Chondrocyte (in vitro differentiated cells): Measurements from ENCODE around the gene NSD1. TPM values are rescaled to one million over a fixed set of nuclear protein-coding genes. Genes with fewer than 3 reads are reported as not detected.

ENCODE experiments used
- DNase-seq: peaks from one replicate; pipeline ENCODE4 v3.0.0; 2021; ENCODE audit warnings: mixed read lengths, low spot score
- H3K27ac Mint-ChIP-seq: one replicate; pipeline ENCODE4 v1.8.0; 2021; ENCODE audit warnings: mild to moderate bottlenecking, moderate library complexity, mixed read lengths; ENCODE audit not compliant: unreplicated experiment
- H3K27me3 Mint-ChIP-seq: 2 replicates; pipeline ENCODE4 v1.8.0; 2021; ENCODE audit warnings: low read depth, mixed read lengths
- H3K36me3 Mint-ChIP-seq: 2 replicates; pipeline ENCODE4 v1.8.0; 2021; ENCODE audit warnings: low read depth, mixed read lengths
- H3K4me1 Mint-ChIP-seq: 2 replicates; pipeline ENCODE4 v1.8.0; 2021; ENCODE audit warnings: low read depth, mild to moderate bottlenecking, mixed read lengths
- H3K4me3 Mint-ChIP-seq: one replicate; pipeline ENCODE4 v1.8.0; 2021; ENCODE audit warnings: mild to moderate bottlenecking, moderate library complexity, mixed read lengths; ENCODE audit not compliant: unreplicated experiment
- H3K9me3 Mint-ChIP-seq: 2 replicates; pipeline ENCODE4 v1.8.0; 2021; ENCODE audit warnings: low read depth, mixed read lengths
- CTCF ChIP-seq: fragments of 200-600 bp; sonication (generic); IDR thresholded peaks from 2 replicates; pipeline ENCODE4 v1.5.0; 2021; ENCODE audit warnings: antibody characterized with exemption, mild to moderate bottlenecking, moderate library complexity
- total RNA-seq: library from RNA; stranded (reverse); gene quantifications from 3 replicates; pipeline ENCODE4 v1.2.1, GENCODE V29; 2021

The NSD1 gene
- total RNA-seq, 1 donor from 2014 or later: 67.3 TPM

- TF ChIP-seq CTCF: no peak
- peaks cover 23% of the 10 kb centered on the region for H3K4me1 Mint-ChIP-seq
- peak overlapping the region; percentile 54 for H3K4me3 Mint-ChIP-seq
- H3K27ac Mint-ChIP-seq: peak overlapping the region; percentile 22
- H3K9me3 Mint-ChIP-seq: no peaks in the 10 kb centered on the region
- DNase-seq: peak; percentile 89
- no peaks in the 10 kb centered on the region for H3K27me3 Mint-ChIP-seq
- no peaks in the 10 kb centered on the region for H3K36me3 Mint-ChIP-seq
Observed at GRCh38 chr5:177312649-177313181, 179.1 kb downstream of the NSD1 start.

GRCh38 chr5:177313561-177314259 is 180.1 kb downstream of the NSD1 start:
- no peak for DNase-seq
- no peak for TF ChIP-seq CTCF
- Mint-ChIP-seq H3K9me3 (no peaks in the 10 kb centered on the region), H3K4me1 (peaks cover 23% of the 10 kb centered on the region), H3K4me3 (no peak overlapping the region), H3K27ac (no peak overlapping the region), H3K27me3 (no peaks in the 10 kb centered on the region), H3K36me3 (no peaks in the 10 kb centered on the region)

DNA sequence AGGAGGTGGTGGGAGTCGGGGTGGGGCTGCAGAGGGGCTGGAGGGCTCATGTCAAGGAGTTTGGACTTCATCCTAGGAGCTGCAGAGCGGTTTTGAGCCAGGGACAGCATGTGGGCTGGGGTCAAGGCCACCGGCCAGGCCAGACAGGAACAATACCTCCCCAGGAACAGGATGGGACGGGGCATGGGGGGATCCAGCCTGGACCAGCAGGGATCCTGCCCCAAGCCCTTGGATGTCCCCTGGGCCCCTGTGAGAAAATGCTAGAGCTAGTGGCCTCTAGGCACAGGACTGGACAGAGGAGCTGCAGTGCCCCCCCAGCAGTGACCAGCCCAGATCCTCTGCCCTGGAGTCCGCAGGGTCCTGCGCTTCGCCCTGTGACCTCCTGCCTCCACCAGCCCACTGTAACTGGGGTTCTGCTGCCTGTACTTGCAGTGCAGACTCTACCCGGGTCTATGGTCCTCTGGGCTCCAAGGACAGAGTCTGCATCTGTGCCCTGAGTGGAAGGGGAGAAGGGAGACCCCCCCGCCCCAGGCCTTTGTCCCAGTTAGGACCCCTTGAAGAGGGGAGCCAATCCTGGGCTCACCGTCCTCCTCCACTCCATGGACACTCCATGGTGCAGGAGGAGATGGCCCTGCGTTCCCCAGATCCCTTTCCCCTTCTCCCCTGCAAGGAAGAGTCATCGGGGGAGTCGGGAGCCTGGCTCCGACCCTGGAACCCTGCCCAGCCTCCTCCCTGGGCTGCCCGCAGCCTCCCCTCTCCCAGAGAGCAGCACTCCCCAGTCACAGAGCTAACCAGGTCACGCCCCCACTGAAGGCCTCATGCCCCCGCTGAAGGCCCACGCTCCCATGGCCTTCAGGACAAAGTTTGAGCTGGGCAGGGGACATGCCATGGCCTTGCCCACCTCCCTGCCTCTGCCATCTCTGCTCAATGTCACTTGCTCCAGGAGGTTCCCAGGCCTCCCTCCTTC is 181.1 kb downstream of the NSD1 start:
- H3K4me3 Mint-ChIP-seq: no peak overlapping the region

DNA sequence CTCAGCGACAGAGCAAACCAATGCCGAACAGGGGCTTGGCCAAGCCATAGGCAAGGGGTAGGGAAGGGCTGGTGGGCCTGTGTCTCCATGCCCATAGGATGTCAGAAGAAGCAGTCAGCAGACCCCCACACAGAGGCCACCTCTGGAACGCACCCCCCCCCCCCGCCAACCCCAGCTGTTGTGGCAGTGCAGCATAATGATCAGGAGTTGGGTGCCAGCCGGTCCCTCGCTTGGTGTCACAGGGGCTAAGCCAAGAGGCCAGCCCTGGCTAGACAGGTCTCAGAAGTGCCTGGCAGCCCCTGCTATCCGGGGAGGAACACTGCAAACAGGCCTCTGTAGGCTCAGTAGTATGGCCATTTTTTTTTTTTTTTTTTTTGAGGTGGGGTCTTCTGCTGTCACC is 181.8 kb downstream of the NSD1 start:
- H3K27ac Mint-ChIP-seq: no peak overlapping the region

More for the DNA sequence above, 181.1 kb downstream of the NSD1 start:
- Mint-ChIP-seq H3K9me3 (no peaks in the 10 kb centered on the region), H3K36me3 (peaks cover 1% of the 10 kb centered on the region), H3K27ac (no peak overlapping the region), H3K27me3 (no peaks in the 10 kb centered on the region), H3K4me1 (peaks cover 23% of the 10 kb centered on the region)
- no peak for TF ChIP-seq CTCF
- peak; percentile 74 for DNase-seq

More for the DNA sequence above, 181.8 kb downstream of the NSD1 start:
- Mint-ChIP-seq H3K4me3 (no peak overlapping the region), H3K27me3 (no peaks in the 10 kb centered on the region), H3K36me3 (peaks cover 2% of the 10 kb centered on the region), H3K9me3 (no peaks in the 10 kb centered on the region), H3K4me1 (peaks cover 19% of the 10 kb centered on the region)
- no peak for DNase-seq
- TF ChIP-seq CTCF: no peak
